Brain microvascular endothelial cell (primary cell): Measurements from ENCODE around the gene CHID1.

ENCODE experiments used
- DNase-seq: peaks from one replicate; pipeline ENCODE4 v3.0.0-alpha.2; 2020
- H3K27ac ChIP-seq: fragments of 250-450 bp; sonication (Bioruptor Pico); 2 replicates; pipeline ENCODE4 v1.5.1; 2020; ENCODE audit warnings: mild to moderate bottlenecking, moderate library complexity
- H3K27me3 ChIP-seq: fragments of 250-450 bp; sonication (Bioruptor Pico); replicated peaks from 2 replicates; pipeline ENCODE4 v1.5.1; 2020; ENCODE audit warnings: mild to moderate bottlenecking
- H3K36me3 ChIP-seq: fragments of 250-450 bp; sonication (Bioruptor Pico); replicated peaks from 2 replicates; pipeline ENCODE4 v1.5.1; 2020; ENCODE audit warnings: mild to moderate bottlenecking
- H3K4me3 ChIP-seq: 2 replicates; pipeline ENCODE4 v1.5.1; 2011; ENCODE audit warnings: low read depth, mild to moderate bottlenecking, control low read depth, low read length, moderate library complexity
- CTCF ChIP-seq: IDR thresholded peaks from 2 replicates; pipeline ENCODE4 v1.5.1; 2011; ENCODE audit warnings: low read depth, mild to moderate bottlenecking, moderate library complexity, low read length, control low read depth, inconsistent platforms; ENCODE audit errors: missing control alignments
- in situ Hi-C: cut with HindIII; loops from 2 replicates; pipeline ENCODE4 v1.10.0; 2017; ENCODE audit warnings: low sequenced_read_pairs, low pct_ligation_motif_present

The CHID1 gene

GRCh38 chr11:911031-911889 is 650 bp upstream of the CHID1 start:
- TF ChIP-seq CTCF, result no peak
- no peaks in the 10 kb centered on the region for H3K36me3 ChIP-seq
- in situ Hi-C loops, result loop anchor here (25.0 kb wide), 1 partner anchor 126 kb away; the partner anchor contains the start of gene MUC6
- H3K27me3 ChIP-seq, result no peaks in the 10 kb centered on the region
- peak overlapping the region; percentile 86 for H3K27ac ChIP-seq
- DNase-seq, result peak; percentile 59
- H3K4me3 ChIP-seq, result peak overlapping the region; percentile 82

- in situ Hi-C loops, result loop anchor here (25.0 kb wide), 1 partner anchor 127 kb away; the partner anchor contains the start of gene MUC6
- Histone ChIP-seq H3K36me3 (no peaks in the 10 kb centered on the region), H3K4me3 (peak overlapping the region; percentile 82), H3K27ac (no peak overlapping the region), H3K27me3 (no peaks in the 10 kb centered on the region)
- no peak for DNase-seq
- TF ChIP-seq CTCF, result no peak
These were observed 494 bp downstream of the CHID1 start for GRCh38 chr11:910044-910588.

- no peak for TF ChIP-seq CTCF
- in situ Hi-C loops, result loop anchor here (25.0 kb wide), 1 partner anchor 128 kb away; the partner anchor contains the start of gene MUC6
- no peak overlapping the region for H3K27ac ChIP-seq
- H3K4me3 ChIP-seq, result no peak overlapping the region
- no peak for DNase-seq
- peaks cover 2% of the 10 kb centered on the region for H3K36me3 ChIP-seq
- H3K27me3 ChIP-seq, result no peaks in the 10 kb centered on the region
These were observed 1.2 kb downstream of the CHID1 start for GRCh38 chr11:909406-909805.

- H3K36me3 ChIP-seq, result peaks cover 9% of the 10 kb centered on the region
- H3K4me3 ChIP-seq, result no peak overlapping the region
- H3K27me3 ChIP-seq, result no peaks in the 10 kb centered on the region
- H3K27ac ChIP-seq, result no peak overlapping the region
- no peak for DNase-seq
- in situ Hi-C loops, result loop anchor here (25.0 kb wide), 1 partner anchor 129 kb away; the partner anchor contains the start of gene MUC6
- no peak for TF ChIP-seq CTCF
These were observed 2.3 kb downstream of the CHID1 start for GRCh38 chr11:908273-908672.

- H3K27me3 ChIP-seq, result no peaks in the 10 kb centered on the region
- TF ChIP-seq CTCF, result no peak
- DNase-seq, result no peak
- peaks cover 15% of the 10 kb centered on the region for H3K36me3 ChIP-seq
- in situ Hi-C loops, result loop anchor here (25.0 kb wide), 1 partner anchor 130 kb away; the partner anchor contains the start of gene MUC6
- no peak overlapping the region for H3K4me3 ChIP-seq
- no peak overlapping the region for H3K27ac ChIP-seq
These were observed 2.9 kb downstream of the CHID1 start for GRCh38 chr11:907668-908067.
